Pancreas (tissue), 10 donors: ENCODE data around the gene HPS4. TPM values are rescaled to one million over a fixed set of nuclear protein-coding genes. Genes with fewer than 3 reads are reported as not detected.

Experiments used
- ATAC-seq, 4 donors: fragments of 200-7000 bp; cut with Tn5 transposase; one replicate each; pipeline versions ENCODE4 v1.8.0 to v1.9.1; 2020; ENCODE audit warnings: mild to moderate bottlenecking in 4 of 4, moderate library complexity in 4 of 4
- DNase-seq, 6 donors: peaks; one replicate each; pipeline ENCODE4 v3.0.0-alpha.2; 2020
- FAIRE-seq: peaks from 2 replicates; lab custom pipeline; 2012; peaks lifted over from hg19 to GRCh38; lab: Jason Lieb, UNC
- H3K27ac ChIP-seq, 4 donors: fragments of 200-600 bp; sonication (generic); 1 replicate in 3 of 4; 2 replicates in 1 of 4; pipeline versions ENCODE4 v1.5.0 to v1.8.0; 2020
- H3K27me3 ChIP-seq, 4 donors: fragments of 200-600 bp; one replicate each; pipeline ENCODE4 v1.8.0; 2021
- H3K36me3 ChIP-seq, 3 donors: fragments of 200-600 bp; sonication (generic) in 1 of 3; one replicate each; pipeline versions ENCODE4 v1.5.0 to v1.8.0; 2020 to 2021
- H3K4me1 ChIP-seq, 3 donors: fragments of 200-600 bp; one replicate each; pipeline ENCODE4 v1.8.0; 2021
- H3K4me3 ChIP-seq, 4 donors: fragments of 200-600 bp; sonication (generic) in 2 of 4; one replicate each; pipeline versions ENCODE4 v1.5.0 to v1.8.0; 2020 to 2021
- H3K9me3 ChIP-seq, 4 donors: fragments of 200-600 bp; one replicate each; pipeline ENCODE4 v1.8.0; 2021
- CTCF ChIP-seq, 4 donors: fragments of 200-600 bp; sonication (generic) in 3 of 4; IDR thresholded peaks; one replicate each; pipeline versions ENCODE4 v1.5.0 to v1.8.0; 2021; ENCODE audit warnings: antibody characterized with exemption in 4 of 4
- WGBS, 2 donors: extraction: QIAGEN DNeasy Blood & Tissue Kit; methylation state at CpG; one replicate each; pipeline ENCODE4 v1.1.7; 2013; 5-methylcytosine and 5-hydroxymethylcytosine counted together
- intact Hi-C, 3 donors: fragments of 100-400 bp; cut with DNase I; formaldehyde crosslinking; loops; one replicate each; pipeline versions ENCODE4 v1.11.1 to v1.14.2; 2022
- polyA plus RNA-seq, 2 donors: library from polyadenylated mRNA; stranded (reverse); fragments of 200-250 nt; gene quantifications; one replicate each; pipeline ENCODE4 v1.2.3, GENCODE V29; 2013
- total RNA-seq, 6 donors: library from RNA; stranded (reverse); fragmentation: NEBNext Ultra II Directional in 4 of 6; extraction: Animal tissue kit (Norgen Biotek cat#: 25700) in 4 of 6; gene quantifications; one replicate each; pipeline versions ENCODE4 v1.2.1 to v1.2.4, GENCODE V29; 2021 to 2023
- donor health status: healthy with polysubstance abuse.
- donor health status: DM: no; HTN: no; CAD: no; lungs with moderate emphysema.
- donor health status: DM: no; HTN: no; CAD: no.
- donor health status: control.
- donor health status: control.
- donor health status: Bipolar disorder and iron deficiency.
- donor health status: DM: yes; HTN: yes; CAD: no.
- donor health status: DM: no; HTN: no; CAD: no.
- donor health status: DM: no; HTN: no; CAD: no.
- donor health status: DM: yes; HTN: yes; CAD: no.

Gene HPS4
- total and polyA plus RNA-seq, 8 donors = 14.4 to 29.5 (median 20.5) TPM

DNA sequence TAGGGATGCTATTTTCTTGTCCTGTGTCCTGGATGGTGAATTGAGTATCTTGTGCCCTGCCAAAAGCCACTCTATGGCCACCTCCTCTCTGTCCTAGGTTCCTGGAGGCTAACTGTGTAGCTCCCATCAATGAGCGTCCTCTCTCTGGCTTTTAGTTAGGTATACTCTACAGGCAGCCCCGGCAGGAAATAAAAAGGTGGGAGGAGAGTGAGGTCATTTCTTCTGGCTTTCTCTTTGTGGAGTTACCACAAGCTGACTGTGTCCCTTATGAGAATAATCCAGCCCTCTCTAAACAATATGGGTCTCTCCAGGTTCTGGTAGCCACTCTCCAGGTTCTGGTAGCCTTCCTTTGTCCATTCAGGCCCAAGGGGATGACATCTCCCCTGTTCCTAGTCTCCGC, 66.2 kb downstream of the HPS4 start:
- DNase-seq = no peak
- H3K27ac ChIP-seq = no peak overlapping the region
- H3K36me3 ChIP-seq = no peaks in the 10 kb centered on the region
- no peak for TF ChIP-seq CTCF (IDR thresholded peaks at IDR 0.05)
- FAIRE-seq = no peak
- intact Hi-C loops = no loop called here
- WGBS, 2 donors = 58 to 61% methylated on average over 3 of the region's 3 CpGs
- no peaks in the 10 kb centered on the region for H3K27me3 ChIP-seq
- no peak for ATAC-seq
- no peak overlapping the region for H3K4me3 ChIP-seq
- H3K9me3 ChIP-seq = no peaks in the 10 kb centered on the region
- no peaks in the 10 kb centered on the region for H3K4me1 ChIP-seq

DNA sequence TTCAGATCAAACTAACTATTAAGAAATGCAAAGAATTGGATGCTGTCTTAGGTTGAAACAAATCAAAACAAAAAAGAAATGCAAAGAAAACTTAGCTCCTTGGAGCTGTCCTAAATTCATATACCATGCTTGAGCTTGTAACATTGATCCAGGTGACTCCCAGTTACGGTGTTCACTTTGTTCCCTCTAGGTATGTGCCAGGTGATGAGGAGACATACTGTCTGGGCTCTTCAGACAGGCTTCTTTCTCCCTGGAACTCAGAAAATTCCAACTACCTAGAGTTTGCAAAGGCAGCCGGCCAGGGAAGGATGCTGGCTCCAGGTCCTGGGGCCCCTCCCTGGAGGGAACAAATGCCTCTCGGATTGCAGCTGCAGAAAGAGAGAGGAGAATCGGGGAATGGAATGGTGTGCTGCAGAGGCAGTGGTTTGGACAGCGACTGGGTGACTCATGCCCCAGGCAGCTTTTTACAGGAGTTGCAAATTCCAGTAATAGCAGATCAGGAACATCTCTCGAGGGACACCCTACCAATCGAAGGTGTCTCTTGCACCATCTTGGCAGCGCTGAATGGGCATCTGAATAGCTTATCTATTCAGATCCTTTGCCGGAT, 66.8 kb downstream of the HPS4 start:
- intact Hi-C loops = no loop called here
- no peak for TF ChIP-seq CTCF (IDR thresholded peaks at IDR 0.05)
- H3K4me1 ChIP-seq = no peaks in the 10 kb centered on the region
- DNase-seq (no peak), FAIRE-seq (no peak), ATAC-seq (peak in 2 of 4 donors; percentile 25 to 40)
- H3K36me3 ChIP-seq = no peaks in the 10 kb centered on the region
- no peaks in the 10 kb centered on the region for H3K9me3 ChIP-seq
- no peak overlapping the region for H3K27ac ChIP-seq
- 28 to 34% methylated on average over 9 of the region's 9 CpGs for WGBS, 2 donors
- H3K4me3 ChIP-seq = no peak overlapping the region
- H3K27me3 ChIP-seq = no peaks in the 10 kb centered on the region

GRCh38 chr22:26416256-26416655, 67.3 kb downstream of the HPS4 start:
- DNase-seq = no peak
- H3K36me3 ChIP-seq = no peaks in the 10 kb centered on the region
- WGBS, 2 donors = 31 to 56% methylated on average over 4 of the region's 4 CpGs
- H3K9me3 ChIP-seq = no peaks in the 10 kb centered on the region
- no peak overlapping the region for H3K4me3 ChIP-seq
- H3K27ac ChIP-seq = no peak overlapping the region
- no peaks in the 10 kb centered on the region for H3K4me1 ChIP-seq
- TF ChIP-seq CTCF (IDR thresholded peaks at IDR 0.05) = no peak
- no peak for ATAC-seq
- no peaks in the 10 kb centered on the region for H3K27me3 ChIP-seq
- intact Hi-C loops = no loop called here
- no peak for FAIRE-seq

- FAIRE-seq = no peak
Observed at GRCh38 chr22:26414347-26414746, 69.2 kb downstream of the HPS4 start.

More at GRCh38 chr22:26414347-26414746, 69.2 kb downstream of the HPS4 start:
- Histone ChIP-seq H3K36me3 (no peaks in the 10 kb centered on the region), H3K9me3 (no peaks in the 10 kb centered on the region), H3K27me3 (no peaks in the 10 kb centered on the region), H3K4me3 (no peak overlapping the region), H3K27ac (no peak overlapping the region), H3K4me1 (no peaks in the 10 kb centered on the region)
- DNase-seq = no peak
- ATAC-seq = no peak
- intact Hi-C loops = no loop called here
- TF ChIP-seq CTCF (IDR thresholded peaks at IDR 0.05) = no peak
- 66 to 70% methylated on average over 4 of the region's 4 CpGs for WGBS, 2 donors
